NCI-H2029 treated with DMSO at 0.1 percent for 48 hours (cell line): ENCODE measurements around the gene LRRC74A.

Experiments used
- DNase-seq: peaks from one replicate; lab custom pipeline; 2025; lab: John Stamatoyannopoulos, UW

The LRRC74A gene

DNA sequence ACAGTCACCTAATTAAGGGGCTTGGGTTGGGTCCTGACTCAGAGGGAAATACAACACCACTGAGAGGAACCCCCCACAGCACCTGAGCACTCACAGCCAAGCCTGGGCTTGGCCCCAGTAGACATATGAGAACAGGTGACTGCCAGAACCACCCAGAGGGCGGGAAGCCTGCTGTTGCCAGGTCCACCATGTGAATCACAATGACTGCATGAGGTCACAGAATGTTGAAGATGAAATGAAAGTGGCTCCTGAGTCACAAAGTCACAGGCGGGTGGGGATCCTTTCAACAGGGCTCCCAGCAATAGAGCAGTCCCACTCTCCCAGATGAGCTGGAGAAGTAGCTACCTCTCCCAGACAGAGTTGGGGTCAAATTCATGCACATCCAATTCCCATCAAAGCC, at the start of gene LRRC74A:
TSS of gene LRRC74A (plus strand) at position 287 of the 400 bp plus-strand sequence. CDS start 290 bp downstream, outside the sequence.
- DNase-seq = no peak

- DNase-seq = no peak
These were observed 49.6 kb upstream of the LRRC74A start for GRCh38 chr14:76776428-76777251.

GRCh38 chr14:76777721-76778120, 48.5 kb upstream of the LRRC74A start:
- no peak for DNase-seq

DNA sequence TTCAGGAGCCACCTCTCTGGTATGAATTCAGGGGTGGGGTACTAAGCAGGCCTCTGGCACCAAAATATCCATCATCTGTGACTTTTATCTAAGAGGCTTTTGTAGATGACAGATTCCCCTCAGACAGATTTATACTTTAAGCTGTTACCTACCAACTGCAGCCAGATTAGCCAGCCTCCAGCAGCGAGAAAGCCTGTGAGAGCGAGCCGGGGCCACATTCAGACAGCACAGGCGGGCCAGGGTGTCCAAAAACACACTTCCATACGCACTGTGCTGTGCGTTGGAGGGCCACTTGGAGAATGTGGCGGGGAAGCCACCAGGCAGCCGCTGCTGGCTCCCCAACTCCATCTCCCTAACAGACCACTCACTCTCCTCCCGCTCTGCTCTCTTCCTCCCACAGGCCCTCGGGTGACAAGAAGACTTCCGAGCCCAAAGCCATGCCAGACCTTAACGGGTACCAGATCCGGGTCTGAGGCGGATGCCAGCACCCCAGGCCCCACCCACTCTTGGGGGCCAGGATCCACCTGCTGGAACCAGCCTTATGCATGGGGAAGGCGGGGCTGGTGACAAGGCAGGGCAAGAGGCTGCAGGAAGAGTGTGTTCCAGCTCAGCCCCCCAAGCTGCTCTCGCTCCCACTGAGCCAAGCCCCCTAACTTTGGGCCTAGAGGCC, 47.5 kb upstream of the LRRC74A start:
- no peak for DNase-seq

DNA sequence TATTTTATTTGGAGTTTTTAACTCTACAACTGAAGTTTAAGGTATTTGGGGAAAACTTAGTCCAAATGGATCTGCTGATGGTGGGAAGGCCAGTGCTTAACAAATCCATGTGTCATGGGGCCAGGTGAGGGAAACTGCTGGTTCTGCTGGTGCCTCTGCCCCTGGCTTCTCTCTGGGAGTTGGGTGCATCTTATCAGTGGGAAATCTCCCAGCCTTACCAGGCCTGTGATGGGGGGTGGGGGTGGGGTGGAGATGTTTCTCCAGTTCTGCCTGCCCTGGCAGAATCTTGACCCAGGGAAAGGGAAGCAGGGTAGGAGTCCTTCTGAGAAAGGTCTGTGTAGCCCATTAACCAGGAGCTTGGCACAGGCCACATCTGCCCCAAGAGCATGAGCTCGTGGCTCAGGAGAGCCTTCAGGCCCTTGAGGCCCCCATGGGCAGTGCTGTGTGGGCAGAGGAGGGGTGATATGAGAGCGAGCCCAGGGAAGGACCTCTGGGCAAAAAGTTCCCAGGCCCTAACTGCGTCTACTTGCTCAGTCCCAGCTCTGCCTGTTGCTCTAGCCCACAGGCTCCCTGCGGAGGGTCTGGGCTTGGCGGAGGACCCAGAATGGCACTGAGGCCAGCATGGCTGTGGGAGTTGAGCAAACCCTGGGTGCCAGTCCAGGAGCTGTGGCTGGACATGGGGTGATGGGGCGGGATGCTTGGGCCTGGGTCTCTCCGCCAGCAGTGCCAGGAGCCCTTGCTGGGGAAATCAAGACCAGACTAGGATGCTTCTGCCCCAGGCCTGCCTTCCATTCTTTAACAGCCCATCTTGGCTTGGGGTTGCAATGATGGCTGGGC, 46.8 kb upstream of the LRRC74A start:
- no peak for DNase-seq

GRCh38 chr14:76780058-76780345, 46.2 kb upstream of the LRRC74A start:
- DNase-seq = no peak

GRCh38 chr14:76780360-76780759, 45.8 kb upstream of the LRRC74A start:
- no peak for DNase-seq

DNA sequence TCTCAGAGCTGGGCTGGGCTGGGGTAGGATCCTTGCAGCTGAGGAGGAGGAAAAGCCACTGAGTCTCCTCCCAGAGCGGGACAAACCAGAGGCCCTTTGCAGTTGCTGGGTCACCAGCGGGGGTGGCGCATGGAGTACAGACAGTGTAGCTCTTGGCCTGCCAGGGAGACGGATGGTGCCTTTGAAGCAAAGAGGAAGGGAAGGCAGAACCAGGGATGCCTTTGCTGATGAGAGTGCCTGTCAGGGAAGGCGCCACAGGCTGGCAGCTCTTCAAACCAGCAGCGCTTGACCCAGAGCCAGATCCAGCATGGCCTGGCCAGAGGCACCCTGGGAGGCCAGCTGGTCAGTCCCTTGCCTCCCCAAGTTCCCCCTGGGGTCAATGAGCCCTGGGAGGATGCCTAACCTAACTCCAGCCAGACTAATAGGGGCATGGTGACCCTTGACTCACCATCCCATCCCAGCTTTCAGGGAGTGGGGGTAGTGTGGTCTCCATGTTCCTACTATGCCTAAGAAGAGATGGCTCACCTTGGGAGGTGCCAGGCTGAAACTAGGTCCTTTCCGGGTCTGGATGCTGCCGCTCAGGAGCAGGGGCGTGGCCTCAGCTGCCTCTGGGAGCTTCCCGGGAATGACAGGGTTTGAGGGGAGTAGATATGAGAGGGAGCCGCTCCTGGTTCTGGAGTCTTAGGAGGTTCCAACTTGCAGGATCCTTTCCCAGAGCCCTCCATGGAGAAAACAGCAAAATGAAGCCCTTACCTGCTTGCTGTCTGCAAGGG, 45.1 kb upstream of the LRRC74A start:
- no peak for DNase-seq

- no peak for DNase-seq
These were observed 44.6 kb upstream of the LRRC74A start for GRCh38 chr14:76781648-76782051.

GRCh38 chr14:76782115-76782884, 43.9 kb upstream of the LRRC74A start:
- DNase-seq = no peak

GRCh38 chr14:76782885-76783566, 43.2 kb upstream of the LRRC74A start:
- DNase-seq = no peak

DNA sequence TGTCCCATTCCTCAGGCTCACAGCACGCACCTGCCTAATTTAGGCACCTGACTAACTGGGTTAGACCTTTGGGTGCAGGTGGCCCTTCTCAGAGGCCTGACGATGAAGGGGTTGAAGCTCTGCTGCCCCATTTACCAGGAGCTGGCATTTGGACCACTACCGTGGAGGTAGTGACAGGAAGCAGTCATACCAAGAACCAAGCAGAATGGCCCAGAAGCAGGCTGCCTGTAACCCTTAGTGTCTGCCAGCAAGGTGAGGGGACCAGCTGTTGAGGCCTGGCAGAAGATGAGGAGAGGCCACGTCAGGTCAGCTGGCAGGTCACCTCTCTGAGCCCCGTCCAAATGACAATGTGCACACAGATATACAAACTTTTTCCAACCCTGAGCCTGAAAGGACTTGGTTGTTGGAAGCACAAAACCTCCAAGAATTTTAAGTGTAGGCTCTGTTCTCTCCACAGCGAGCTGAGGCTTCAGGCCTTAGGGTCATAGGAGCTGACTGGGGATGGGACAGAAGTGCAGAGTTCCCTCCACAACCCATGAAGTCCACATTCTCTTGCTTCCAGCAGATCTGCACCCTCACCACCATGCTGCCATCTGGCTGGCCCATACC, 41.8 kb upstream of the LRRC74A start:
- DNase-seq = no peak

- no peak for DNase-seq
These were observed 41.3 kb upstream of the LRRC74A start for GRCh38 chr14:76784881-76785280.

- no peak for DNase-seq
These were observed 39.6 kb upstream of the LRRC74A start for GRCh38 chr14:76786601-76787000.

GRCh38 chr14:76792422-76792821, 33.8 kb upstream of the LRRC74A start:
- DNase-seq = no peak

- no peak for DNase-seq
These were observed 32.9 kb upstream of the LRRC74A start for GRCh38 chr14:76793324-76793723.

DNA sequence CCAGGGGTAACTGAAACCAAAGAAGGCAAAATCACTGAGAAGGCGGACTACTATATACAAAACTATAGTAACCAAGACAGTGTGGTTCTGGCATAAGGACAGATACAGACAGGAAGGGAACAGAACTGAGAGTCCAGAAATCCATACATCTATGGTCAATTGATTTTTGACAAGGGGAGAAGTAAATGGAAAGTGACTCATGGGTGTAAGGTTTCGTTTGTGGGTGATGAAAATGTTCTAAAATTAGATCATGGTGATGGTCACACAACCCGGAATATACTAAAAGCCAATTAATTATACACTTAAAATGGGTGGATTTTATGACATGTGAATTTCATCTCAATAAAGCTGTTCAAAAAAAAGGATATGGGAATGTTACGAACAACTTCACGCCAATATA, 32.3 kb upstream of the LRRC74A start:
- no peak for DNase-seq

- no peak for DNase-seq
These were observed 19.8 kb upstream of the LRRC74A start for GRCh38 chr14:76806446-76806845.

DNA sequence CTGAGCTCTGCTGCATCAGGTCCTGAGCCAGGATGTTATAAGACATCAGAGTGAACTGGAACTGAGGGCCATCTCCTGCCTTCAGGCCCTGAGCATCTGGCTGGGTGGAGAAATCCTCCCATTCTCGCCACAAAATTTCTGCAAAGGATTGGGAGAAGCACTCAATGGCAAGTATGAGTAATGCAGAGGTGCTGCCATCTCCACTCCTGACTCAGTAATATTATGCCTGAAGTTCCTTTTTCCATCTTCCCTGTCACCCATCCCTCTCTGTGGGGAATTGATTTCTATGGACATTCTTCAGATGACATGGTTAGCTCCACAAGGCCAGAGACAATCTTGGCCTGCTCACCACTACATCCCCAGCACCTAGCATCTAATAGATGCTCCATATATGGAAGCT, 18.2 kb upstream of the LRRC74A start:
- DNase-seq = no peak

DNA sequence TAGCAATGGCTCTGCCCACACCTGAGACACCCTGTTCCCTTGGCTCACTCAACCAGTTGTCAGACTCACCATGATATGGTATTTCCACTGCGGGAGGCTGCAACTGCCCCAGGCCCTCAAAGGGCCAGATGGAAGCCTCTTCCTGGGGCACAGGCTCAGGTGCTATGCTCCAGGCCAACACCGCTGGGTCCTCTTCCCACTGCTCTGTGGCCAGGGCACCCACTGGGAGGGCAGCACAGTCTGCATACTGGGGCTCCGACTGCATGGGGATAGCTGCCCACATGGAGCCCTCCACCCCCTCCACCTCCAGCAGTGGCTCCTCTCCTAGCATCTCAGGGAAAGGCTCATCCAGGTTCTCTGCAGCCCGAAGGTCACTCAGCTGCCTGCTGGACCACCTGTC, 17.2 kb upstream of the LRRC74A start:
- DNase-seq = no peak
